ENCODE results near the gene NKTR. TPM values are rescaled to one million over a fixed set of nuclear protein-coding genes. Genes with fewer than 3 reads are reported as not detected.

NKTR gene
- total and polyA plus RNA-seq, 9 of the 15 experiments (the other 6 are each of a cell fraction or from before 2014, with no cell fraction given), result 19.7 to 123 (median 92.6) TPM

- in situ Hi-C loops (cut with MboI) (no loop called here), intact Hi-C loops (cut with micrococcal nuclease) (no loop called here)
- no peak overlapping the region for H2AFZ ChIP-seq (ENCODE audit: low read depth, low read length)
- FAIRE-seq, result no peak
- H4K20me1 ChIP-seq (replicated peaks; ENCODE audit: control insufficient read depth, insufficient read depth, low read length), result no peaks in the 10 kb centered on the region
- no peak overlapping the region for H3K27ac ChIP-seq (ENCODE audit: extremely low read depth, low read depth, low read length)
- TSS peak; percentile 30 for BruUV-seq (replicated peaks)
- H3K9ac ChIP-seq (ENCODE audit: insufficient read depth in 1 of 2, low read depth in 2 of 2, low read length in 2 of 2), result no peak overlapping the region
- ChIA-PET CTCF (ENCODE audit: low intra/inter-chr PET ratio) (no interaction called here), POLR2A (interaction anchor here (0.9 to 1.3 kb wide), 5 partner anchors 8 to 24 kb away, joined by 3 to 4 read pairs (median 3); no protein-coding TSS in a partner anchor)
- 72% methylated on average over 5 of the region's 5 CpGs for WGBS (ENCODE audit: insufficient coverage, low coverage, missing lambda C conversion rate)
- H3K4me3 ChIP-seq, result no peak overlapping the region
- no peaks in the 10 kb centered on the region for H3K9me3 ChIP-seq (replicated peaks; ENCODE audit: control insufficient read depth, insufficient read depth, low read depth, low read length)
- no peak for DNase-seq (ENCODE audit: extremely low read depth in 1 of 4, low spot score in 3 of 4)
- H3K79me2 ChIP-seq (ENCODE audit: control insufficient read depth, insufficient read depth, low read length), result no peaks in the 10 kb centered on the region
- H3K36me3 ChIP-seq (ENCODE audit: control insufficient read depth, insufficient read depth, low read length), result peaks cover 60% of the 10 kb centered on the region
- no peak overlapping the region for H3K4me2 ChIP-seq (ENCODE audit: insufficient read depth, low read length)
- H3K9me1 ChIP-seq (ENCODE audit: control insufficient read depth, insufficient read depth, low read length), result peaks cover 4% of the 10 kb centered on the region
- no peak for ATAC-seq
- H3K27me3 ChIP-seq (ENCODE audit: control insufficient read depth in 2 of 2, insufficient read depth in 2 of 2, low read length in 2 of 2), result no peaks in the 10 kb centered on the region
- peaks cover 5 to 11% of the 10 kb centered on the region in 2 experiments for H3K4me1 ChIP-seq (replicated peaks in 1 of 2; ENCODE audit: control insufficient read depth in 2 of 2, insufficient read depth in 2 of 2, low read length in 2 of 2)
- no peak for TF ChIP-seq ZKSCAN1 (IDR thresholded peaks at IDR 0.05; ENCODE audit: low read depth, low read length)
- TF ChIP-seq SIX5 (IDR thresholded peaks at IDR 0.05; ENCODE audit: borderline replicate concordance in 1 of 2, insufficient read depth in 1 of 2, low read depth in 1 of 2, low read length in 2 of 2), result 0 out of 4 replicates have a peak, but pooled peaks of 1 of the 2 experiments have one; percentile 15
Measured at GRCh38 chr3:42647821-42648459, 47.5 kb downstream of the NKTR start.

- no peak overlapping the region for H3K4me3 ChIP-seq
- H3K79me2 ChIP-seq (ENCODE audit: control insufficient read depth, insufficient read depth, low read length), result no peaks in the 10 kb centered on the region
- H3K9ac ChIP-seq (ENCODE audit: insufficient read depth in 1 of 2, low read depth in 2 of 2, low read length in 2 of 2), result no peak overlapping the region
- ATAC-seq (no peak), FAIRE-seq (no peak), DNase-seq (ENCODE audit: extremely low read depth in 1 of 4, low spot score in 3 of 4) (no peak)
- CTCF ChIA-PET (ENCODE audit: low intra/inter-chr PET ratio), result no interaction called here
- 0 out of 2 replicates have a peak, but pooled peaks have one; percentile 6 for TF ChIP-seq STAT5A (IDR thresholded peaks at IDR 0.05; ENCODE audit: borderline replicate concordance, low read length)
- no peak for TF ChIP-seq MAX (CRISPR knock-in tag; IDR thresholded peaks at IDR 0.05)
- no peak for TF ChIP-seq NR2C1 (IDR thresholded peaks at IDR 0.05)
- TF ChIP-seq NR2C1 (tag; IDR thresholded peaks at IDR 0.05), result no peak
- no peak for TF ChIP-seq E2F3 (CRISPR knock-in tag; IDR thresholded peaks at IDR 0.05)
- no peak for TF ChIP-seq ILK (tag; IDR thresholded peaks at IDR 0.05; ENCODE audit: borderline replicate concordance, low read depth)
- no peak for TF ChIP-seq ZNF121 (CRISPR knock-in tag; conservative IDR thresholded peaks at IDR 0.05)
- H3K4me2 ChIP-seq (ENCODE audit: insufficient read depth, low read length), result no peak overlapping the region
- no peak overlapping the region for H2AFZ ChIP-seq (ENCODE audit: low read depth, low read length)
- intact Hi-C loops (cut with micrococcal nuclease) (no loop called here), in situ Hi-C loops (cut with MboI) (no loop called here)
- peaks cover 4% of the 10 kb centered on the region for H3K9me1 ChIP-seq (ENCODE audit: control insufficient read depth, insufficient read depth, low read length)
- no peaks in the 10 kb centered on the region for H3K9me3 ChIP-seq (replicated peaks; ENCODE audit: control insufficient read depth, insufficient read depth, low read depth, low read length)
- peaks cover 50% of the 10 kb centered on the region for H3K36me3 ChIP-seq (ENCODE audit: control insufficient read depth, insufficient read depth, low read length)
- POLR2A ChIA-PET, result interaction anchor here (1.2 to 1.3 kb wide), 2 partner anchors 10 to 13 kb away, joined by 3 to 4 read pairs; no protein-coding TSS in a partner anchor
- WGBS (ENCODE audit: insufficient coverage, low coverage, missing lambda C conversion rate), result 97% methylated on average over 2 of the region's 2 CpGs
- H3K4me1 ChIP-seq (replicated peaks in 1 of 2; ENCODE audit: control insufficient read depth in 2 of 2, insufficient read depth in 2 of 2, low read length in 2 of 2), result peaks cover 13 to 21% of the 10 kb centered on the region in 2 experiments
- no peaks in the 10 kb centered on the region for H3K27me3 ChIP-seq (ENCODE audit: control insufficient read depth in 2 of 2, insufficient read depth in 2 of 2, low read length in 2 of 2)
- H4K20me1 ChIP-seq (replicated peaks; ENCODE audit: control insufficient read depth, insufficient read depth, low read length), result no peaks in the 10 kb centered on the region
- BruUV-seq (replicated peaks), result no TSS peak
- H3K27ac ChIP-seq (ENCODE audit: extremely low read depth, low read depth, low read length), result no peak overlapping the region
Measured at GRCh38 chr3:42649006-42649405, 48.5 kb downstream of the NKTR start.

Measured in K562 (cell line).